IPS-15b (cell line): Measurements from ENCODE around the gene CCDC182.

Experiments used
- H3K27me3 ChIP-seq: one replicate; pipeline ENCODE4 v1.6.1; 2013; ENCODE audit warnings: low read length; ENCODE audit not compliant: control insufficient read depth, insufficient read depth
- H3K36me3 ChIP-seq: one replicate; pipeline ENCODE4 v1.6.1; 2013; ENCODE audit warnings: low read length; ENCODE audit not compliant: control insufficient read depth, insufficient read depth
- H3K4me1 ChIP-seq: one replicate; pipeline ENCODE4 v1.6.1; 2013; ENCODE audit warnings: mild to moderate bottlenecking, low read length; ENCODE audit not compliant: control insufficient read depth, insufficient read depth
- H3K4me3 ChIP-seq: one replicate; pipeline ENCODE4 v1.5.1; 2013; ENCODE audit warnings: low read depth, low read length
- H3K9ac ChIP-seq: one replicate; pipeline ENCODE4 v1.6.1; 2013; ENCODE audit warnings: low read depth, mild to moderate bottlenecking, low read length
- H3K9me3 ChIP-seq: one replicate; pipeline ENCODE4 v1.6.1; 2013; ENCODE audit warnings: mild to moderate bottlenecking, low read length; ENCODE audit not compliant: control insufficient read depth, insufficient read depth

Gene CCDC182

GRCh38 chr17:57745242-57745641 is at the start of gene CCDC182:
Gene CCDC182, minus strand, starts transcription at chr17:57745299. Its CDS starts 27 bp downstream, at chr17:57745272.
- H3K4me3 ChIP-seq = no peak within 1 kb of the TSS
- no peaks in the 10 kb centered on the region for H3K9me3 ChIP-seq
- H3K27me3 ChIP-seq = no peaks in the 10 kb centered on the region
- no peak within 1 kb of the TSS for H3K9ac ChIP-seq
- no peaks in the 10 kb centered on the region for H3K36me3 ChIP-seq
- no peaks in the 10 kb centered on the region for H3K4me1 ChIP-seq

DNA sequence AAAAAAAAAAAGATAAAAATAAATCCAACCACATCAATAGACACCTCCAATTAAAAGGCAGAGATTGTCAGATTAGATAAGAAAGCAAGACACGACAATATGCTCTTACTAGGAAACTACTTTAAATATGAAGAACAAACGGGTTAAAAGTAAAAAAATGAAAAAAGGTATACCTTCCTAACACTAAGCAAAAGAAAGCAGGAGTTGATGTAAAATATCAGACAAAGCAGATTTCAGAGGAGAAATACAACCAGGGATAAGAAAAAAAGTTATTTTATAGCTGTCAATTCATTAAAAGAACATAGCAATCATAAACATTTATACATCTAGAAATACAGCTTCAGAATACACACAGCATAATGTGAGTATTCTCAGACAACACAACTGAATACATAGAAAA is 49.7 kb upstream of the CCDC182 start:
- Histone ChIP-seq H3K4me3 (no peak overlapping the region), H3K9ac (no peak overlapping the region), H3K36me3 (no peaks in the 10 kb centered on the region), H3K27me3 (no peaks in the 10 kb centered on the region), H3K4me1 (no peaks in the 10 kb centered on the region), H3K9me3 (no peaks in the 10 kb centered on the region)

DNA sequence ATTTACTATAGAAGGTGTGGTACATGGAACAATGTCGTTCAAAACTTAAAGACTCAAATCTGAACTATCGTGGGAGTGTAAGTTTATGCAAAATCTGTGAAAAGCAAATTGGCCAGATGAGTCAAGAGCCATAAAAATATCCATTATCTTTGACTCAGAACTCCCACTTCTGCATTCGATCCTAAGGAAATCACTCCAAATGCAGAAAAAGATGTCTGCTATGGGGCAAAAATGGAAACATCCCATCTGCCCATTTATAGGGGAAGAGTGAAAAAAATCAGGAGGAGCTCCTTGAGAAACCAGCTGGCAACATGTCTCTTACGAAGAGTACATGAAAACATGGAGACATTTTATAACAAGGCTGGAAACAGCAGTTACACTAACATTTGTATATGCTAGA is 43.6 kb upstream of the CCDC182 start:
- H3K27me3 ChIP-seq = peaks cover 15% of the 10 kb centered on the region
- H3K36me3 ChIP-seq = no peaks in the 10 kb centered on the region
- no peak overlapping the region for H3K4me3 ChIP-seq
- H3K9ac ChIP-seq = no peak overlapping the region
- H3K9me3 ChIP-seq = no peaks in the 10 kb centered on the region
- peaks cover 4% of the 10 kb centered on the region for H3K4me1 ChIP-seq

- H3K36me3 ChIP-seq = no peaks in the 10 kb centered on the region
- peaks cover 14% of the 10 kb centered on the region for H3K4me1 ChIP-seq
- H3K9ac ChIP-seq = no peak overlapping the region
- H3K9me3 ChIP-seq = no peaks in the 10 kb centered on the region
- H3K27me3 ChIP-seq = peaks cover 17% of the 10 kb centered on the region
- H3K4me3 ChIP-seq = no peak overlapping the region
Measured at GRCh38 chr17:57785022-57785421, 39.9 kb upstream of the CCDC182 start.

GRCh38 chr17:57784226-57784895 is 39.3 kb upstream of the CCDC182 start:
- no peak overlapping the region for H3K4me3 ChIP-seq
- H3K4me1 ChIP-seq = peaks cover 14% of the 10 kb centered on the region
- H3K36me3 ChIP-seq = no peaks in the 10 kb centered on the region
- no peak overlapping the region for H3K9ac ChIP-seq
- peaks cover 17% of the 10 kb centered on the region for H3K27me3 ChIP-seq
- no peaks in the 10 kb centered on the region for H3K9me3 ChIP-seq

DNA sequence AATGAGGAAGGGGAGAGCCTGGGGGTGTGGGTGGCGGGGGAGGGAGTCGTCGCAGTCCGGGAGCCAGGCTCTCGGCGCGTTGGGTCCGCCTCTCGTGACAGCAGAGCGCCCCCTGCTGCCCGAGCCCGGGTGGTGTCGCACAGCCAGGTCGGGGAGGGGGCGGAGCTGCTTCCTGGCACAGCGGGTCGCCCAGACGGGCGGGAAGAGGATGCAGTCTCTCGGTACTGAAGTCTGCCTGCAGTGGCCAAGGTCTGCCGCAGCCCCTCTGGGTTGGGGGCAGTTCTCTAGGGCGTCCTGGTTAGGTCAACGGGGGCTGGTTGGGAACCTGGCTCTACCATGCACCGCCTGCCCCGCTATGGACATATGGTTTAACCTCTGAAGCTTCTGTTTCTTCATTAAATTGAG is 38.2 kb upstream of the CCDC182 start:
- peaks cover 17% of the 10 kb centered on the region for H3K27me3 ChIP-seq
- H3K36me3 ChIP-seq = no peaks in the 10 kb centered on the region
- H3K9me3 ChIP-seq = no peaks in the 10 kb centered on the region
- H3K4me3 ChIP-seq = no peak overlapping the region
- peaks cover 14% of the 10 kb centered on the region for H3K4me1 ChIP-seq
- no peak overlapping the region for H3K9ac ChIP-seq

GRCh38 chr17:57782647-57783337 is 37.7 kb upstream of the CCDC182 start:
- Histone ChIP-seq H3K4me1 (peaks cover 14% of the 10 kb centered on the region), H3K9me3 (no peaks in the 10 kb centered on the region), H3K36me3 (no peaks in the 10 kb centered on the region), H3K9ac (no peak overlapping the region), H3K4me3 (no peak overlapping the region), H3K27me3 (peaks cover 17% of the 10 kb centered on the region)

DNA sequence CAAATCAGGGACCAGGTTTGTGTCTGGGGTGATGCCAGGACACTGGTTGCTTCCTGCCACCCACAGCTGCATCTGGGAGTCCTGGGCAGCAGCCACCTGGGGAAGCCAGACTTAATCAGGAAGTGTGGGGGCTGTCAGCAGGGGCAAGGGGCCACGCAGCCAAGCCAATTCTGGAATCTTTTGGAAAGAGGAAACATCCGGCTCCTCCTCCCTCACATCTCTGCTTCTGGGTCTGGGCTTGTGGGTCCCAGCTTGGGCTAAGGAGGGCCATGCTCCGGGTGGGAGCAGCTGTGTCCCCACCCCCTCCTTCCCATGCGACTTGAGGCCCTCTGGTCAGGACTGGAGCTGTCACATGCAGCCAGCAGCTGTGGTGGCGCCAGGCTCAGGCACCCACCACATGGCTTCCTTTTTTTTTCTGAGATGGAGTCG is 37.0 kb upstream of the CCDC182 start:
- no peaks in the 10 kb centered on the region for H3K9me3 ChIP-seq
- peaks cover 17% of the 10 kb centered on the region for H3K27me3 ChIP-seq
- no peak overlapping the region for H3K4me3 ChIP-seq
- no peaks in the 10 kb centered on the region for H3K36me3 ChIP-seq
- no peak overlapping the region for H3K9ac ChIP-seq
- H3K4me1 ChIP-seq = peaks cover 14% of the 10 kb centered on the region

DNA sequence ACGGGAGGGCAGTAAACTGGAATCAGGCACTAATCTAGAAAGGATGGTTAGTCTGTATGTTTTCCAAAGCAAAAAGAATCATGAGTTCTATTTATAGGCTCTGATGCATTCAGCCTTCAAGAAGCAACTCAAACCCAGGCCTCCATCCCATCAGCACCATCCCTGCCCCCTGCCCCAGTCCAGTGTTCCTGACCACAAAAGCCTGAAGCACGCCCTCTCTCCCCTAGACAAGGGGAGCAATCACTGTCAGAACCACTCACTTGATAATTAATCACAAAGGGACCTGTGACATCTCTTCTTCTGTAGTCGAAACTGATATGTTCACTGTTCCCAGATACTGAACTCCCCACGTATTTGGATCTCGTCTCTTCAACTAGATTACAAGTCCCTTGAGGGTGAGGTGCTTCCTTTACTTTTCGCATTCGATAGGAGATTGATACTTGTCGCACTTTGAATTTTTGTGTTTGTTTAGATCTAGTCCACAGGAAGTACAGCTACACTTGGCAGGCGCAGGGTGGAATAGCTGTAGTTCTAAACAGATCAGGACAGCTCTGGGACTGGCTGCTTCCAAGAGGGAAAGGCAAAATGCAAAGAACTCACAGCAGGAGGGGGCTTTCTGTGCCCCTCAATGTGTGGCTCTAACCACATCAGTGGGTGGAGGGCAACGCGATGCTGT is 36.4 kb upstream of the CCDC182 start:
- Histone ChIP-seq H3K9ac (no peak overlapping the region), H3K4me3 (no peak overlapping the region), H3K27me3 (peaks cover 17% of the 10 kb centered on the region), H3K9me3 (no peaks in the 10 kb centered on the region), H3K4me1 (peaks cover 14% of the 10 kb centered on the region), H3K36me3 (no peaks in the 10 kb centered on the region)

GRCh38 chr17:57779706-57780105 is 34.6 kb upstream of the CCDC182 start:
- Histone ChIP-seq H3K4me1 (peaks cover 14% of the 10 kb centered on the region), H3K27me3 (peaks cover 12% of the 10 kb centered on the region), H3K9me3 (no peaks in the 10 kb centered on the region), H3K36me3 (no peaks in the 10 kb centered on the region), H3K4me3 (no peak overlapping the region), H3K9ac (no peak overlapping the region)

GRCh38 chr17:57778306-57778705 is 33.2 kb upstream of the CCDC182 start:
- peaks cover 8% of the 10 kb centered on the region for H3K4me1 ChIP-seq
- no peak overlapping the region for H3K9ac ChIP-seq
- H3K9me3 ChIP-seq = no peaks in the 10 kb centered on the region
- H3K4me3 ChIP-seq = no peak overlapping the region
- no peaks in the 10 kb centered on the region for H3K27me3 ChIP-seq
- no peaks in the 10 kb centered on the region for H3K36me3 ChIP-seq

DNA sequence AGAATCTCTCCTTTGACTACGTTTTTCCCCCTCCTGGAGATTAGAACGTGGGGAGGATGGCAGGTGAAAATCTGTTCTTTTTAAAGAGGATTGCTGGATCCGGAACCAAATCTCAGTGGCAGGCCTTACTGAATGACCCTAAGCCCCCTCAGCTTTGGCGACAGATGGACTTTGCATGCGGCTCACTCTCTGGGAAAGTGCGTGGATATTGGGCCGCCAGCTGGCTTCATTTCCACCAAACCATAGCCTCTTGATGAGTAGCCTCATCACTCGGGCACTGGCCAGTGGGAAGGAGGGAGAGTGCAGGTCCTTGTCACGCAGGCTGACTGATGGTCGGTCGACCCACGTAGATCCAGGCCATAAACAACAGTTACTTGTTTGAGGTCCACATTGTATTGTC is 31.3 kb upstream of the CCDC182 start:
- Histone ChIP-seq H3K27me3 (no peaks in the 10 kb centered on the region), H3K36me3 (no peaks in the 10 kb centered on the region), H3K4me3 (no peak overlapping the region), H3K9ac (no peak overlapping the region), H3K4me1 (peaks cover under 1% of the 10 kb centered on the region), H3K9me3 (no peaks in the 10 kb centered on the region)
